HepG2 (cell line): ENCODE results near the gene RBM15B. TPM values are rescaled to one million over a fixed set of nuclear protein-coding genes. Genes with fewer than 3 reads are reported as not detected.

Experiments used
- IRF2 ChIP-seq: IDR thresholded peaks from 2 replicates; pipeline ENCODE4 v1.6.1; 2018; ENCODE audit warnings: missing genetic modification reagents, missing compliant biosample characterization
- KDM2A ChIP-seq: sonication (generic); formaldehyde crosslinking; IDR thresholded peaks from 2 replicates; pipeline ENCODE4 v1.4.0; 2020; ENCODE audit warnings: low read depth, missing genetic modification reagents, borderline replicate concordance
- MED1 ChIP-seq: sonication (generic); formaldehyde crosslinking; IDR thresholded peaks from 2 replicates; pipeline ENCODE4 v1.4.0; 2020; ENCODE audit warnings: missing genetic modification reagents
- SAP130 ChIP-seq: IDR thresholded peaks from 2 replicates; pipeline ENCODE4 v1.6.1; 2016; ENCODE audit warnings: low read depth
- SKI ChIP-seq: fragments of 450-650 bp; IDR thresholded peaks from one replicate; pipeline ENCODE4 v1.6.1; 2018; ENCODE audit warnings: mild to moderate bottlenecking; ENCODE audit not compliant: partially characterized antibody
- ZNF10 ChIP-seq: sonication (generic); formaldehyde crosslinking; IDR thresholded peaks from 2 replicates; pipeline ENCODE4 v1.4.0; 2020; ENCODE audit warnings: mild to moderate bottlenecking, low read depth, missing genetic modification reagents, borderline replicate concordance
- ZNF121 ChIP-seq: sonication (generic); formaldehyde crosslinking; IDR thresholded peaks from 2 replicates; pipeline ENCODE4 v1.5.0; 2020; ENCODE audit warnings: mild to moderate bottlenecking, missing genetic modification reagents
- ZNF720 ChIP-seq: sonication (generic); formaldehyde crosslinking; IDR thresholded peaks from 2 replicates; pipeline ENCODE4 v1.4.0; 2020; ENCODE audit warnings: missing genetic modification reagents
- ZSCAN25 ChIP-seq: sonication (generic); formaldehyde crosslinking; IDR thresholded peaks from 2 replicates; pipeline ENCODE4 v1.8.0; 2022; ENCODE audit warnings: mild to moderate bottlenecking, missing genetic modification reagents
- polyA plus RNA-seq, 8 experiments: library from polyadenylated mRNA; depleted of rRNA in 3 of 8; stranded (reverse) in 7 of 8; unstranded in 1 of 8; fragments of >200 nt; fragmentation: Illumina TruSeq in 4 of 8; extraction: Trizol in 4 of 8; gene quantifications; 2 replicates each; pipeline versions ENCODE4 v1.2.1 to v1.2.3, GENCODE V29; 2011 to 2016; ENCODE audit warnings: low read depth in 4 of 8, missing spikeins in 1 of 8, mixed read lengths in 1 of 8; ENCODE audit not compliant: insufficient read depth in 1 of 8
- total RNA-seq, 5 experiments: library from RNA; depleted of rRNA; stranded (reverse); fragments of >200 nt; fragmentation: Illumina TruSeq; extraction: Trizol; gene quantifications; 2 replicates each; pipeline ENCODE4 v1.2.3, GENCODE V29; 2016; ENCODE audit warnings: low read depth in 1 of 5
- TF ChIP-seq, protein P1 (sequence below): fragments of 450-650 bp; IDR thresholded peaks from 2 replicates; pipeline ENCODE4 v1.6.1; 2016
- TF ChIP-seq, protein P2 (sequence below): sonication (generic); formaldehyde crosslinking; IDR thresholded peaks from one replicate; pipeline ENCODE4 v1.5.1; 2020; ENCODE audit warnings: mild to moderate bottlenecking, missing genetic modification reagents; ENCODE audit errors: not compliant biosample characterization
- TF ChIP-seq, protein P3 (sequence below): IDR thresholded peaks from 2 replicates; pipeline ENCODE4 v1.6.1; 2012; ENCODE audit warnings: low read length, improper control_type of control experiment
- TF ChIP-seq, protein P4 (sequence below): sonication (generic); formaldehyde crosslinking; IDR thresholded peaks from 2 replicates; pipeline ENCODE4 v1.4.0; 2020; ENCODE audit warnings: missing genetic modification reagents

RBM15B gene
- total and polyA plus RNA-seq, 2 of the 13 experiments (the other 11 are each of a cell fraction or from before 2014, with no cell fraction given): 8.2 to 19.3 TPM

DNA sequence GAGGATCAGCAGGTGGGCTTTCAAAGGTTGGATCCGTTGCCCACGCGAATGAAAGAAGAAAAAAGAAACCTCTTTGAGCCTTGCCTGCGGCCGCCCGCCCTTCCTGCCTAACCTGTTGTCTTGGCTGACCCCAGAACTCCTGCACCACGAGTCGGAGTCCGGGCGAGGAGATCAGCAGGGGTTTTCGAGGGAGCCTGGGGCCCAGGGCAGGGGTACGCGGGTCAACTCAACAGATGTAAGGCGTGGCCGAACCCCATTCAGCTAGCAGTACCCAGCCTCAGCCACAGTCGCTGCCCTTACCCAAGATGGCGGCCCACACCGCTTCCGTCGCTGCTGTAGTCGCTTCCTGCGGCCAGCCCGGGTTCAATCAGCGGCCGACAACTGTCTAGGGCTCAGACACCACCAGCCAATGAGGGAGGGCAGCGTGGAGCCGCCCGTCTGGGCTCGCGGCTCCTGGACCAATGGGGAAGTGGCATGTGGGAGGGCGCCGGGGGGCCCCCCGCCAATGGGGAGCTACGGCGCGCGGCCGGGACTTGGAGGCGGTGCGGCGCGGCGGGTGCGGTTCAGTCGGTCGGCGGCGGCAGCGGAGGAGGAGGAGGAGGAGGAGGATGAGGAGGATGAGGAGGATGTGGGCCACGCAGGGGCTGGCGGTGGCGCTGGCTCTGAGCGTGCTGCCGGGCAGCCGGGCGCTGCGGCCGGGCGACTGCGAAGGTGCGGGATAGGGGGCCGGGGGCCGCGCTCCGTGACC lies 6.2 kb upstream of the RBM15B start, which contains the start of gene MANF (continued):
- TF ChIP-seq, protein P1, sequence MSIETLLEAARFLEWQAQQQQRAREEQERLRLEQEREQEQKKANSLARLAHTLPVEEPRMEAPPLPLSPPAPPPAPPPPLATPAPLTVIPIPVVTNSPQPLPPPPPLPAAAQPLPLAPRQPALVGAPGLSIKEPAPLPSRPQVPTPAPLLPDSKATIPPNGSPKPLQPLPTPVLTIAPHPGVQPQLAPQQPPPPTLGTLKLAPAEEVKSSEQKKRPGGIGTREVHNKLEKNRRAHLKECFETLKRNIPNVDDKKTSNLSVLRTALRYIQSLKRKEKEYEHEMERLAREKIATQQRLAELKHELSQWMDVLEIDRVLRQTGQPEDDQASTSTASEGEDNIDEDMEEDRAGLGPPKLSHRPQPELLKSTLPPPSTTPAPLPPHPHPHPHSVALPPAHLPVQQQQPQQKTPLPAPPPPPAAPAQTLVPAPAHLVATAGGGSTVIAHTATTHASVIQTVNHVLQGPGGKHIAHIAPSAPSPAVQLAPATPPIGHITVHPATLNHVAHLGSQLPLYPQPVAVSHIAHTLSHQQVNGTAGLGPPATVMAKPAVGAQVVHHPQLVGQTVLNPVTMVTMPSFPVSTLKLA: peak; percentile 27; the same call in 1 of the 2 replicates
- peak; percentile 69; the same call in 1 of the 2 replicates for TF ChIP-seq ZSCAN25 (CRISPR knock-in tag)
- peak; percentile 89 for TF ChIP-seq SAP130 (CRISPR knock-in tag)
- TF ChIP-seq IRF2 (CRISPR knock-in tag): 0 out of 2 replicates have a peak, but pooled peaks have one; percentile 45
- no peak for TF ChIP-seq ZNF720 (CRISPR knock-in tag)
- TF ChIP-seq, protein P2, sequence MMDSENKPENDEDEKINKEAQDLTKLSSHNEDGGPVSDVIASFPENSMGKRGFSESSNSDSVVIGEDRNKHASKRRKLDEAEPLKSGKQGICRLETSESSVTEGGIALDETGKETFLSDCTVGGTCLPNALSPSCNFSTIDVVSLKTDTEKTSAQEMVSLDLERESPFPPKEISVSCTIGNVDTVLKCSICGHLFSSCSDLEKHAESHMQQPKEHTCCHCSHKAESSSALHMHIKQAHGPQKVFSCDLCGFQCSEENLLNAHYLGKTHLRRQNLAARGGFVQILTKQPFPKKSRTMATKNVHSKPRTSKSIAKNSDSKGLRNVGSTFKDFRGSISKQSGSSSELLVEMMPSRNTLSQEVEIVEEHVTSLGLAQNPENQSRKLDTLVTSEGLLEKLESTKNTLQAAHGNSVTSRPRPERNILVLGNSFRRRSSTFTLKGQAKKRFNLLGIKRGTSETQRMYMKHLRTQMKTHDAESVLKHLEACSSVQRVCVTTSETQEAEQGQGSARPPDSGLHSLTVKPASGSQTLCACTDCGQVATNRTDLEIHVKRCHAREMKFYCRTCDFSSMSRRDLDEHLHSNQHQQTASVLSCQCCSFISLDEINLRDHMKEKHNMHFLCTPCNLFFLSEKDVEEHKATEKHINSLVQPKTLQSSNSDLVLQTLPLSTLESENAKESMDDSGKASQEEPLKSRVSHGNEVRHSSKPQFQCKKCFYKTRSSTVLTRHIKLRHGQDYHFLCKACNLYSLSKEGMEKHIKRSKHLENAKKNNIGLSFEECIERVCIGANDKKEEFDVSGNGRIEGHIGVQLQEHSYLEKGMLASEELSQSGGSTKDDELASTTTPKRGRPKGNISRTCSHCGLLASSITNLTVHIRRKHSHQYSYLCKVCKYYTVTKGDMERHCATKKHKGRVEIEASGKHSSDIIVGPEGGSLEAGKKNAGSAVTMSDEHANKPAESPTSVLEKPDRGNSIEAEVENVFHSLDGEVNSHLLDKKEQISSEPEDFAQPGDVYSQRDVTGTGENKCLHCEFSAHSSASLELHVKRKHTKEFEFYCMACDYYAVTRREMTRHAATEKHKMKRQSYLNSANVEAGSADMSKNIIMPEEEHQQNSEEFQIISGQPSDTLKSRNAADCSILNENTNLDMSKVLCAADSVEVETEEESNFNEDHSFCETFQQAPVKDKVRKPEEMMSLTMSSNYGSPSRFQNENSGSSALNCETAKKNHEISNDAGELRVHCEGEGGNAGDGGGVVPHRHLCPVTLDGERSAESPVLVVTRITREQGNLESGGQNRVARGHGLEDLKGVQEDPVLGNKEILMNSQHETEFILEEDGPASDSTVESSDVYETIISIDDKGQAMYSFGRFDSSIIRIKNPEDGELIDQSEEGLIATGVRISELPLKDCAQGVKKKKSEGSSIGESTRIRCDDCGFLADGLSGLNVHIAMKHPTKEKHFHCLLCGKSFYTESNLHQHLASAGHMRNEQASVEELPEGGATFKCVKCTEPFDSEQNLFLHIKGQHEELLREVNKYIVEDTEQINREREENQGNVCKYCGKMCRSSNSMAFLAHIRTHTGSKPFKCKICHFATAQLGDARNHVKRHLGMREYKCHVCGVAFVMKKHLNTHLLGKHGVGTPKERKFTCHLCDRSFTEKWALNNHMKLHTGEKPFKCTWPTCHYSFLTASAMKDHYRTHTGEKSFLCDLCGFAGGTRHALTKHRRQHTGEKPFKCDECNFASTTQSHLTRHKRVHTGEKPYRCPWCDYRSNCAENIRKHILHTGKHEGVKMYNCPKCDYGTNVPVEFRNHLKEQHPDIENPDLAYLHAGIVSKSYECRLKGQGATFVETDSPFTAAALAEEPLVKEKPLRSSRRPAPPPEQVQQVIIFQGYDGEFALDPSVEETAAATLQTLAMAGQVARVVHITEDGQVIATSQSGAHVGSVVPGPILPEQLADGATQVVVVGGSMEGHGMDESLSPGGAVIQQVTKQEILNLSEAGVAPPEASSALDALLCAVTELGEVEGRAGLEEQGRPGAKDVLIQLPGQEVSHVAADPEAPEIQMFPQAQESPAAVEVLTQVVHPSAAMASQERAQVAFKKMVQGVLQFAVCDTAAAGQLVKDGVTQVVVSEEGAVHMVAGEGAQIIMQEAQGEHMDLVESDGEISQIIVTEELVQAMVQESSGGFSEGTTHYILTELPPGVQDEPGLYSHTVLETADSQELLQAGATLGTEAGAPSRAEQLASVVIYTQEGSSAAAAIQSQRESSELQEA (CRISPR knock-in tag): peak; percentile 87
- no peak for TF ChIP-seq ZNF10 (CRISPR knock-in tag)
- TF ChIP-seq, protein P3, sequence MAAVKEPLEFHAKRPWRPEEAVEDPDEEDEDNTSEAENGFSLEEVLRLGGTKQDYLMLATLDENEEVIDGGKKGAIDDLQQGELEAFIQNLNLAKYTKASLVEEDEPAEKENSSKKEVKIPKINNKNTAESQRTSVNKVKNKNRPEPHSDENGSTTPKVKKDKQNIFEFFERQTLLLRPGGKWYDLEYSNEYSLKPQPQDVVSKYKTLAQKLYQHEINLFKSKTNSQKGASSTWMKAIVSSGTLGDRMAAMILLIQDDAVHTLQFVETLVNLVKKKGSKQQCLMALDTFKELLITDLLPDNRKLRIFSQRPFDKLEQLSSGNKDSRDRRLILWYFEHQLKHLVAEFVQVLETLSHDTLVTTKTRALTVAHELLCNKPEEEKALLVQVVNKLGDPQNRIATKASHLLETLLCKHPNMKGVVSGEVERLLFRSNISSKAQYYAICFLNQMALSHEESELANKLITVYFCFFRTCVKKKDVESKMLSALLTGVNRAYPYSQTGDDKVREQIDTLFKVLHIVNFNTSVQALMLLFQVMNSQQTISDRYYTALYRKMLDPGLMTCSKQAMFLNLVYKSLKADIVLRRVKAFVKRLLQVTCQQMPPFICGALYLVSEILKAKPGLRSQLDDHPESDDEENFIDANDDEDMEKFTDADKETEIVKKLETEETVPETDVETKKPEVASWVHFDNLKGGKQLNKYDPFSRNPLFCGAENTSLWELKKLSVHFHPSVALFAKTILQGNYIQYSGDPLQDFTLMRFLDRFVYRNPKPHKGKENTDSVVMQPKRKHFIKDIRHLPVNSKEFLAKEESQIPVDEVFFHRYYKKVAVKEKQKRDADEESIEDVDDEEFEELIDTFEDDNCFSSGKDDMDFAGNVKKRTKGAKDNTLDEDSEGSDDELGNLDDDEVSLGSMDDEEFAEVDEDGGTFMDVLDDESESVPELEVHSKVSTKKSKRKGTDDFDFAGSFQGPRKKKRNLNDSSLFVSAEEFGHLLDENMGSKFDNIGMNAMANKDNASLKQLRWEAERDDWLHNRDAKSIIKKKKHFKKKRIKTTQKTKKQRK: no peak
- peak; percentile 64; the same call in 1 of the 2 replicates for TF ChIP-seq MED1
- TF ChIP-seq KDM2A (CRISPR knock-in tag): peak; percentile 79
- no peak for TF ChIP-seq ZNF121 (CRISPR knock-in tag)
- TF ChIP-seq, protein P4, sequence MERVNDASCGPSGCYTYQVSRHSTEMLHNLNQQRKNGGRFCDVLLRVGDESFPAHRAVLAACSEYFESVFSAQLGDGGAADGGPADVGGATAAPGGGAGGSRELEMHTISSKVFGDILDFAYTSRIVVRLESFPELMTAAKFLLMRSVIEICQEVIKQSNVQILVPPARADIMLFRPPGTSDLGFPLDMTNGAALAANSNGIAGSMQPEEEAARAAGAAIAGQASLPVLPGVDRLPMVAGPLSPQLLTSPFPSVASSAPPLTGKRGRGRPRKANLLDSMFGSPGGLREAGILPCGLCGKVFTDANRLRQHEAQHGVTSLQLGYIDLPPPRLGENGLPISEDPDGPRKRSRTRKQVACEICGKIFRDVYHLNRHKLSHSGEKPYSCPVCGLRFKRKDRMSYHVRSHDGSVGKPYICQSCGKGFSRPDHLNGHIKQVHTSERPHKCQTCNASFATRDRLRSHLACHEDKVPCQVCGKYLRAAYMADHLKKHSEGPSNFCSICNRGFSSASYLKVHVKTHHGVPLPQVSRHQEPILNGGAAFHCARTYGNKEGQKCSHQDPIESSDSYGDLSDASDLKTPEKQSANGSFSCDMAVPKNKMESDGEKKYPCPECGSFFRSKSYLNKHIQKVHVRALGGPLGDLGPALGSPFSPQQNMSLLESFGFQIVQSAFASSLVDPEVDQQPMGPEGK (CRISPR knock-in tag): no peak; the same call in 1 of the 2 replicates
- TF ChIP-seq SKI: peak; percentile 89
